Cerebellar cortex (tissue), 1 donor: Measurements from ENCODE around the gene OSBPL9.
"Not testable (repeated sequence)": the region's sequence is repeated elsewhere in the genome, so short reads cannot be mapped to it uniquely, and the experiment has no call there.

ENCODE experiments used
- DNase-seq: peaks from one replicate; pipeline ENCODE4 v3.0.0-alpha.2; 2015; ENCODE audit warnings: low spot score

OSBPL9 gene

GRCh38 chr1:51714374-51715019 is 97.6 kb downstream of the OSBPL9 start:
- no peak for DNase-seq

- DNase-seq = no peak
Measured at GRCh38 chr1:51715369-51715768, 98.5 kb downstream of the OSBPL9 start.

GRCh38 chr1:51716746-51717145 is 99.9 kb downstream of the OSBPL9 start:
- no peak for DNase-seq

DNA sequence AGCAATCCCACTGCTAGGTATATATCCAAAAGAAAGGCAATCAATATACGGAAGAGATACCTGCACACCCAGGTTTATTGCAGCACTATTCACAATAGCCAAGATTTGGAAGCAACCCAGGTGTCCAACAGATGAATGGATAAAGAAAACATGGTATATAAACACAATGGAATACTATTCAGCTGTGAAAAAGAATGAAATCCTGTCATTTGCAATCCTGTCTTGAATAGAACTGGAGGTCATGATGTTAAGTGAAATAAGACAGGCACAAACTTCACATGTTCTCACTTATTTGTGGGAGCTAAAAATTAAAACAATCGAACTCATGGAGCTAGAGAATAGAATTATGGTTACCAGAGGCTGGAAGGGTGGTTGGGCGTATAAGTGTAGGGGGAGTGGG is 101.0 kb downstream of the OSBPL9 start:
- no peak for DNase-seq

- no peak for DNase-seq
Measured at GRCh38 chr1:51719146-51719545, 102.3 kb downstream of the OSBPL9 start.

- DNase-seq = no peak
Measured at GRCh38 chr1:51724797-51725196, 107.9 kb downstream of the OSBPL9 start.

- DNase-seq = no peak
Measured at GRCh38 chr1:51726051-51726450, 109.2 kb downstream of the OSBPL9 start.

GRCh38 chr1:51726544-51727225 is 109.8 kb downstream of the OSBPL9 start:
- no peak for DNase-seq

GRCh38 chr1:51727366-51727765 is 110.5 kb downstream of the OSBPL9 start:
- DNase-seq = no peak

DNA sequence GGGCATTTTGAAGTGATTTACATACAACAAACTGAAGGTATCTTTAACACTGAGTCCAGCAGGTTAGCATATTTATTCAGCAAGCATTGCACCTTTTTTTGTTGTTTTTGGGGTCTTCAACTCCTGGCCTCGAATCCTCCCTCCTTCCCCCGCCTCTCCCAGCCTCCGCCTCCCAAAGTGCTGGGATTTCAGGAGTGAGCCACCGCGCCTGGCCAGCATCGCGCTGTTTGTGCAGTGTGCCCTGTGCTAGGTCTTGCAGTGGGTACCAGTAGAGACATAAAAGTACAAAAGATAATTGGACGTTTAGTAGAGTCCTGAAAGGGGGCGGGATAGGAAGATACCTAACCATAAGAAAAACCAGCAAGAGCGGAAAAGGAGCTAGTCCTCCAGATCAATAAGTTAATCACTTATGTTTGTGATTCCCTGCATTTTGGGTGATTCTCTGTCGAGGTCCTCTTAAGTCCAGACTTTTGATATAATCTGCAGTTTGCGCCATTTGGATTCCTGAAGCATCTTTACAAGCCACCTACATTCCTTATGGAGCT is 111.8 kb downstream of the OSBPL9 start:
- DNase-seq = no peak

DNA sequence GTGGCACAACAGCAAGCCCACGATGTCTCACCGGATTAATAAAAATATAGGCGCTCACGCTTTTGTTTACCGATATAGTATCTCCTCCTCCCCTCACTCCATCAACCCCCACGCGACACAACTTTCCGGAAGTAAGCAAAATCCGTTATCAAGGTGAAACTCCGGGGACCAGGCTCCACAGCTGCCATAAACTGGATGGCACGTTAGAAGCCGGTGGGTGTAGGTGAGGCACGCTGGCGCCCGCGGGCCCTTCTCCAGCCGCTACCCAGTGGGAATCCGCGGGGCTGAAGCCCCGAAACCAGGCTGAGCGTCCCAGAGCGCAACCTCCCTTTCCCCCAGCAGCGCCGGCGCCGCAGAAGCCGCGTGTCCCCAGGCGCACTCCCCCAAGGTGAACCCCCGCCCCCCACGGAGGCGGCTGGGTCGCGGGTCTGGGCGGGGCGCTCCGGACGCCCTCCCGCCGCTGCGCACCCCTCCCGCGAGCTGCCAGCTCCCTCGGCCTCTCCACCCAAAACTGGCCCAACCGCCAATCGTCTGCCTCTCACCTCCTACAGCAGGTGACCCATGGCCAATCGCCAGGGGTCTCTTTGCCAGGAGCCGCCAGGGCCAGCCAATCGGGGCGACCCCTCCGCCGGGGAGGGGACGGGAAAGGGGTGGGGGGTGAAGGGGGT is 112.4 kb downstream of the OSBPL9 start:
- peak; percentile 86 for DNase-seq

GRCh38 chr1:51729824-51730301 is 113.0 kb downstream of the OSBPL9 start:
- DNase-seq = no peak

DNA sequence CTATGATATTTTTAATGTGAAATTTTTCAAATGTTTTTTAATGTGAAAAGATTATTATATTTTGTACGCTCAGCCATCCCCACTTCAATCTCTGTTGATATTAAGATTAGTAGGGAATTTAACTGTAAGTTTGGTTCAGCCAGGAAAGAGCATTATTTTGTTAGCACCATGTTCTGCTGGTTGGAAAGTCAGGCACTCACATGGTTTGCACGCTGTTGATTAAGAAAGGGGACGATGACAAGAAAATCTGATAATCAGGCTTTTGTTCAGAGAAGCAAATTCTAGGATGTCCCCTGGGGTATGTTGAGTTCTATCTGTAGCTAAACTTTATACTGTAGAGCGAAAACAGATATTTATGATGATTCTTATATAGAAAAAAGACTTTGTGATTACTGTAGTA is 115.1 kb downstream of the OSBPL9 start:
- DNase-seq = no peak

GRCh38 chr1:51732701-51733425 is 116.0 kb downstream of the OSBPL9 start:
- no peak for DNase-seq

GRCh38 chr1:51733426-51733774 is 116.5 kb downstream of the OSBPL9 start:
- DNase-seq = not testable (repeated sequence)

DNA sequence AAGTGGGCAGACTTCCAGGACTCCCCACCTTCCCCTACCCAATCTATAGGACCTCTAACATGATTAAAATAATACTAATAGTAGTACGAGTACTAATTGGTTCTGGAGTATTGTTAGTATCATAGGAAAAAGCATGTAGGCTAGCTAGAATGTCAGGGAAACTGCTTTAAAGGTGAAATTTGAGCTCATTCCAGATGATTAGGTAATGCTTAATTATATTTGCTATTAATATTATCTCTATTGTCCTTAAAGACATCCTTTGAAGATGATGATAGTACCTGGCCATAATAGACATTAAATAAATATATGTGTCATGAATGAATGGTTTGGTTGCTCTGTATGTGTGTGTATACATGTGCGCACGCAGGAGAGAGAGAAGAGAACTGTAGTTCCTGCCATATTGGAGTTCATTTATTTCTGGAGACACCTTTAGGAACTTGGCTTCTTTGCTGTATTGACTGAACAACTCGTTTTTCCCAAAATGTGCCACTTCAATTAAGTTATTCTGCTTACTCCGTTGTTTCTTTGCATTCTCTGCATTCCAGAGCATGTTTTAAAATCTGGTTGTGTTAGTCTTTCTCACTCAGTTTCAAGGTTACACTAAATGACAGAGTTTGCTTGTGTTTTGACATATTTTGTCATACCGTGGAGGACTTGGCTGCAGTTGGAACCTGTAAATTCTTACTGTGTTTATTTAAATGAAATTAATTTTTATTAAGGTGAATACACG is 117.1 kb downstream of the OSBPL9 start:
- no peak for DNase-seq

- peak; percentile 25 for DNase-seq
Measured at GRCh38 chr1:51734896-51735745, 118.2 kb downstream of the OSBPL9 start.

DNA sequence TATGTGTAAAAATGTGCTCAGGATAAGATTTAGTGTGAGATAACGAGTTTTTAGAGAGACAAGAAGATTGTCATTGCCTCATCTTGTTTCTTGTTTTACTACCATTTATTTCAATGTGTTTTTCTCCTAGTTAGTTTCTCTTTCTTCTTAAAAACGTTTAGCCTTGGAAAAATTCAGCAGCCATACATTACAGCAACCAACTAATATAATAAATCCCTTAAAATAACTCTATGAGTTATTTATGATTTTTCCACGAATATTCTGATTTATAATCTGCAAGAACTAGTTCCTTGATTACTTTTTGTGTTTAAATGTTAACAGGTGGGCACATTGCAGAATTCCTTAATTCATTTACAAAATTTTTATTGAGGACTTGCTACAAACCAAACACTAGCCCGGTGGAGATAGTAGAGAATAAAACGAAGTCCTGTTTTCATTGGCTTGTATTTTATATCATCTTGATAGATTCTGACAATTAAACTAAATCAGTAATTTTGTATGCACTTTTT is 118.9 kb downstream of the OSBPL9 start:
- DNase-seq = no peak

DNA sequence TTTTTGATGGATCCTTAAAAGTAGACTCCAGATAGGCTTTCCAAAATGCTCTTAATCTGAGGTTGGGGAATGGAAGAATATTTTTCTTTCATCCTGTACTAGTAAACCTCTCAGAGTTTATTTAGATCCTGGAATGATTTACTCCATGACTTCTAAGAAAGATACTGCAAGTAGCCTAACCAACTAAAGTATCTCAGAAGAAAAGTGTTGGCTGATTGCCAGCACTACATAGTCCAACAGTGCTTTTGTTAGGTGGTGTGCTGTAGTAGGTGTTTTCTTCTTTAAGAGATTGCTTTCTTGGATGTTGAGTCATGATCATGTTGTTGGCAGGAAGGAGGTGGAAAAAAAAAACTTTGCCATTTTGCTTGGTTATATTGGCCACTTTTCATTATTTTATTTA is 119.8 kb downstream of the OSBPL9 start:
- no peak for DNase-seq

DNA sequence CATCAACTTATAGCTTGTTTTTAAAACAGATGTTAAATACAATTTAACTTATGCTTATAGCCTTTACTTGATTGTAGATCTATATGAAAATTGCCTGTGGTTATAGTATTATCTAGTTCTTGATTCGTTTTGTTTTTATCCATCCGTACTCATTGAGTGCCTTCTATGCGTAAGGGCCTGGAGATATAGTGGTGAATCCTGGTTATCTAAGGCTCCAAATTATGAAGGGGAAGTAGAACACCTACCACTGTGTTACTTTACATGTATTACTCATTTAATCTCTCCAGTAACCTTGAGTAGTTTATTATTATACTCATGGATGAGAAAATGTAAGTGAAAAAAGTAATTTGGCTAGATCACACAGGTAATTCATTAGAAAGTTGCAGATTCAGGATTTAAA is 121.8 kb downstream of the OSBPL9 start:
- DNase-seq = no peak
